Calu3 (cell line): ENCODE data around the gene STX17. TPM values are rescaled to one million over a fixed set of nuclear protein-coding genes. Genes with fewer than 3 reads are reported as not detected.

Source experiments
- BruUV-seq: library from RNA; stranded (reverse); fragments of 400-500 nt; replicated peaks from 2 replicates; lab custom pipeline; 2021; lab: Mats Ljungman, UMichigan
- CTCF ChIA-PET: fragments of 300-600 bp; sonication (Branson Sonifier 250); formaldehyde crosslinking; loops from one replicate; lab custom pipeline; 2022; ENCODE audit warnings: antibody characterized with exemption; lab: Charles Lee
- DNase-seq: peaks from one replicate; pipeline ENCODE4 v3.0.0; 2022
- H3K27ac Mint-ChIP-seq: one replicate; pipeline ENCODE4 v1.8.0; 2022; ENCODE audit warnings: mixed read lengths; ENCODE audit not compliant: unreplicated experiment
- H3K27me3 Mint-ChIP-seq: one replicate; pipeline ENCODE4 v1.8.0; 2022; ENCODE audit warnings: mixed read lengths; ENCODE audit not compliant: unreplicated experiment
- H3K36me3 Mint-ChIP-seq: one replicate; pipeline ENCODE4 v1.8.0; 2022; ENCODE audit warnings: mild to moderate bottlenecking, moderate library complexity, mixed read lengths; ENCODE audit not compliant: insufficient read depth, unreplicated experiment
- H3K4me1 Mint-ChIP-seq: one replicate; pipeline ENCODE4 v1.8.0; 2022; ENCODE audit warnings: mild to moderate bottlenecking, low read depth, mixed read lengths; ENCODE audit not compliant: unreplicated experiment
- H3K4me3 Mint-ChIP-seq: one replicate; pipeline ENCODE4 v1.8.0; 2022; ENCODE audit warnings: mild to moderate bottlenecking, low read depth, moderate library complexity, mixed read lengths; ENCODE audit not compliant: unreplicated experiment
- H3K9me3 Mint-ChIP-seq: one replicate; pipeline ENCODE4 v1.8.0; 2022; ENCODE audit warnings: low read depth, mixed read lengths; ENCODE audit not compliant: unreplicated experiment
- CTCF ChIP-seq: fragments of 200-600 bp; IDR thresholded peaks from one replicate; pipeline ENCODE4 v1.8.0; 2022; ENCODE audit warnings: antibody characterized with exemption; ENCODE audit not compliant: unreplicated experiment
- intact Hi-C: fragments of 100-400 bp; cut with micrococcal nuclease; formaldehyde crosslinking; loops from one replicate; pipeline ENCODE4 v1.10.0; 2022; ENCODE audit not compliant: unreplicated experiment
- total RNA-seq: library from RNA; stranded (reverse); gene quantifications from 2 replicates; pipeline ENCODE4 v1.2.3, GENCODE V29; 2022

The STX17 gene
- total RNA-seq, 1 experiment from 2014 or later: 21.5 TPM

GRCh38 chr9:99911600-99911999 lies 5.1 kb downstream of the STX17 start:
- intact Hi-C loops: no loop called here
- peaks cover 15% of the 10 kb centered on the region for H3K36me3 Mint-ChIP-seq
- CTCF ChIA-PET: no interaction called here

GRCh38 chr9:99916650-99917049 lies 10.2 kb downstream of the STX17 start:
- TF ChIP-seq CTCF: no peak
- CTCF ChIA-PET: no interaction called here
- BruUV-seq: no TSS peak
- Mint-ChIP-seq H3K4me3 (no peak overlapping the region), H3K36me3 (no peaks in the 10 kb centered on the region), H3K27ac (no peak overlapping the region), H3K27me3 (no peaks in the 10 kb centered on the region), H3K4me1 (no peaks in the 10 kb centered on the region), H3K9me3 (no peaks in the 10 kb centered on the region)
- no peak for DNase-seq
- intact Hi-C loops: no loop called here

More at GRCh38 chr9:99911600-99911999, 5.1 kb downstream of the STX17 start:
- Mint-ChIP-seq H3K27ac (no peak overlapping the region), H3K4me3 (no peak overlapping the region), H3K27me3 (no peaks in the 10 kb centered on the region), H3K4me1 (peaks cover 20% of the 10 kb centered on the region), H3K9me3 (no peaks in the 10 kb centered on the region)
- TF ChIP-seq CTCF: no peak
- DNase-seq: no peak
- no TSS peak for BruUV-seq

GRCh38 chr9:99918134-99918533 lies 11.7 kb downstream of the STX17 start:
- CTCF ChIA-PET: no interaction called here
- H3K36me3 Mint-ChIP-seq: no peaks in the 10 kb centered on the region

GRCh38 chr9:99919930-99920329 lies 13.5 kb downstream of the STX17 start:
- H3K27me3 Mint-ChIP-seq: no peaks in the 10 kb centered on the region
- H3K36me3 Mint-ChIP-seq: no peaks in the 10 kb centered on the region
- intact Hi-C loops: no loop called here
- H3K4me1 Mint-ChIP-seq: no peaks in the 10 kb centered on the region
- no peak for TF ChIP-seq CTCF
- no peaks in the 10 kb centered on the region for H3K9me3 Mint-ChIP-seq
- H3K4me3 Mint-ChIP-seq: no peak overlapping the region
- no TSS peak for BruUV-seq
- DNase-seq: no peak
- CTCF ChIA-PET: no interaction called here
- no peak overlapping the region for H3K27ac Mint-ChIP-seq

More at GRCh38 chr9:99918134-99918533, 11.7 kb downstream of the STX17 start:
- no peak overlapping the region for H3K27ac Mint-ChIP-seq
- no peak for DNase-seq
- H3K4me3 Mint-ChIP-seq: no peak overlapping the region
- no peaks in the 10 kb centered on the region for H3K4me1 Mint-ChIP-seq
- intact Hi-C loops: no loop called here
- no TSS peak for BruUV-seq
- no peaks in the 10 kb centered on the region for H3K27me3 Mint-ChIP-seq
- TF ChIP-seq CTCF: no peak
- no peaks in the 10 kb centered on the region for H3K9me3 Mint-ChIP-seq
